Measurements from ENCODE around the gene EVC2. TPM values are rescaled to one million over a fixed set of nuclear protein-coding genes. Genes with fewer than 3 reads are reported as not detected.

Gene EVC2
- total and polyA plus RNA-seq, 4 experiments from 2014 or later, result 0.31 to 3.3 (median 2.0) TPM

DNA sequence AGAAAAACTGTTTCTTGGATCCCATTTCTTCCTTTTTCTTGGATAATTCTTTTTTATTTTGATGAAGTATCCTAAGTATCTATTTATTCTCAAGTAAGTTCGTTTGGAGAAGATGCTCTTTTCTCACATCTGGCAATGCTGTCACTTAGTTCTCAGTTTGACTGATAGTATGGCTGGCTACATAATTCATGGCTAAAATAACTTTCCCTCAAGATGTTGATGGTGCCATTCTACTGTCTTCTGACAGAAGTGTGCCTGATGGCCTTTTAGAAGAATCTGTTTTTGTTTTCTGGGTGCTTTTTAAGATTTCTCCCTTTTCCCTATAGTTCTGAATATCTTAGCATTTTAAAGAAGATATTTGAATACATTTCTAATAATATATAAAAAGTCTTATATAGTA, 41.6 kb downstream of the EVC2 start:
- Mint-ChIP-seq H3K4me1 (no peaks in the 10 kb centered on the region), H3K27me3 (no peaks in the 10 kb centered on the region), H3K9me3 (peaks cover 2 to 29% (median 14%) of the 10 kb centered on the region in 8 donors), H3K36me3 (peaks cover 4 to 16% of the 10 kb centered on the region in 2 donors), H3K4me3 (no peak overlapping the region), H3K27ac (no peak overlapping the region)
- H3K4me3 ChIP-seq (ENCODE audit: low read length in 2 of 2), result no peak overlapping the region
- no peaks in the 10 kb centered on the region for H3K27me3 ChIP-seq (ENCODE audit: insufficient read depth, low read length)
- intact Hi-C loops (cut with micrococcal nuclease), result no loop called here
- ChIA-PET POLR2A (ENCODE audit: partially characterized antibody) (no interaction called here), CTCF (ENCODE audit: partially characterized antibody) (no interaction called here)
- H3K36me3 ChIP-seq (ENCODE audit: insufficient read depth, low read length), result no peaks in the 10 kb centered on the region
- no peak overlapping the region for H3K27ac ChIP-seq (ENCODE audit: low read depth, low read length)
- no peaks in the 10 kb centered on the region for H3K4me1 ChIP-seq (ENCODE audit: insufficient read depth, low read length)
- DNase-seq, result no peak
- H3K9me3 ChIP-seq (ENCODE audit: control insufficient read depth in 1 of 2, low read length in 2 of 2), result no peaks in the 10 kb centered on the region

- no peak overlapping the region for H3K27ac ChIP-seq (ENCODE audit: low read depth, low read length)
- CTCF ChIA-PET (ENCODE audit: partially characterized antibody), result no interaction called here
- intact Hi-C loops (cut with micrococcal nuclease), result no loop called here
- no peak for DNase-seq
- POLR2A ChIA-PET (ENCODE audit: partially characterized antibody), result no interaction called here
- Mint-ChIP-seq H3K36me3 (peaks cover 4 to 24% of the 10 kb centered on the region in 2 donors), H3K9me3 (peaks cover 2 to 42% (median 16%) of the 10 kb centered on the region in 8 donors), H3K27me3 (no peaks in the 10 kb centered on the region), H3K4me1 (no peaks in the 10 kb centered on the region), H3K4me3 (no peak overlapping the region), H3K27ac (no peak overlapping the region)
- H3K36me3 ChIP-seq (ENCODE audit: insufficient read depth, low read length), result no peaks in the 10 kb centered on the region
- H3K27me3 ChIP-seq (ENCODE audit: insufficient read depth, low read length), result no peaks in the 10 kb centered on the region
- no peaks in the 10 kb centered on the region for H3K9me3 ChIP-seq (ENCODE audit: control insufficient read depth in 1 of 2, low read length in 2 of 2)
- no peaks in the 10 kb centered on the region for H3K4me1 ChIP-seq (ENCODE audit: insufficient read depth, low read length)
- H3K4me3 ChIP-seq (ENCODE audit: low read length in 2 of 2), result no peak overlapping the region
Observed at GRCh38 chr4:5664778-5665177, 43.6 kb downstream of the EVC2 start.

GRCh38 chr4:5662555-5662954, 45.8 kb downstream of the EVC2 start:
- no peaks in the 10 kb centered on the region for H3K9me3 ChIP-seq (ENCODE audit: control insufficient read depth in 1 of 2, low read length in 2 of 2)
- no peaks in the 10 kb centered on the region for H3K36me3 ChIP-seq (ENCODE audit: insufficient read depth, low read length)
- no peaks in the 10 kb centered on the region for H3K27me3 ChIP-seq (ENCODE audit: insufficient read depth, low read length)
- intact Hi-C loops (cut with micrococcal nuclease), result no loop called here
- DNase-seq, result no peak
- CTCF ChIA-PET (ENCODE audit: partially characterized antibody), result no interaction called here
- no peak overlapping the region for H3K4me3 Mint-ChIP-seq
- H3K4me3 ChIP-seq (ENCODE audit: low read length in 2 of 2), result no peak overlapping the region
- no peak overlapping the region for H3K27ac ChIP-seq (ENCODE audit: low read depth, low read length)
- H3K4me1 Mint-ChIP-seq, result no peaks in the 10 kb centered on the region
- H3K27ac Mint-ChIP-seq, result no peak overlapping the region
- no peaks in the 10 kb centered on the region for H3K27me3 Mint-ChIP-seq
- peaks cover 2 to 38% (median 14%) of the 10 kb centered on the region in 8 donors for H3K9me3 Mint-ChIP-seq
- H3K4me1 ChIP-seq (ENCODE audit: insufficient read depth, low read length), result no peaks in the 10 kb centered on the region
- POLR2A ChIA-PET (ENCODE audit: partially characterized antibody), result no interaction called here
- peaks cover 6 to 24% of the 10 kb centered on the region in 2 donors for H3K36me3 Mint-ChIP-seq

- Mint-ChIP-seq H3K4me1 (no peaks in the 10 kb centered on the region), H3K27me3 (no peaks in the 10 kb centered on the region), H3K4me3 (no peak overlapping the region), H3K9me3 (peaks cover 2 to 32% (median 8%) of the 10 kb centered on the region in 8 donors), H3K36me3 (peaks cover 8 to 24% of the 10 kb centered on the region in 2 donors), H3K27ac (no peak overlapping the region)
- Histone ChIP-seq H3K36me3 (ENCODE audit: insufficient read depth, low read length) (no peaks in the 10 kb centered on the region), H3K9me3 (ENCODE audit: control insufficient read depth in 1 of 2, low read length in 2 of 2) (no peaks in the 10 kb centered on the region), H3K27ac (ENCODE audit: low read depth, low read length) (no peak overlapping the region), H3K4me3 (ENCODE audit: low read length in 2 of 2) (no peak overlapping the region), H3K4me1 (ENCODE audit: insufficient read depth, low read length) (no peaks in the 10 kb centered on the region), H3K27me3 (ENCODE audit: insufficient read depth, low read length) (no peaks in the 10 kb centered on the region)
- intact Hi-C loops (cut with micrococcal nuclease), result no loop called here
- CTCF ChIA-PET (ENCODE audit: partially characterized antibody), result no interaction called here
- DNase-seq, result no peak
- POLR2A ChIA-PET (ENCODE audit: partially characterized antibody), result no interaction called here
Observed at GRCh38 chr4:5661237-5661636, 47.1 kb downstream of the EVC2 start.

GRCh38 chr4:5660185-5660584, 48.2 kb downstream of the EVC2 start:
- no peak for DNase-seq
- intact Hi-C loops (cut with micrococcal nuclease), result no loop called here
- H3K4me1 ChIP-seq (ENCODE audit: insufficient read depth, low read length), result no peaks in the 10 kb centered on the region
- POLR2A ChIA-PET (ENCODE audit: partially characterized antibody), result no interaction called here
- H3K36me3 ChIP-seq (ENCODE audit: insufficient read depth, low read length), result no peaks in the 10 kb centered on the region
- CTCF ChIA-PET (ENCODE audit: partially characterized antibody), result no interaction called here
- no peak overlapping the region for H3K4me3 ChIP-seq (ENCODE audit: low read length in 2 of 2)
- H3K27me3 Mint-ChIP-seq, result no peaks in the 10 kb centered on the region
- H3K36me3 Mint-ChIP-seq, result peaks cover 9 to 22% of the 10 kb centered on the region in 2 donors
- no peaks in the 10 kb centered on the region for H3K4me1 Mint-ChIP-seq
- no peak overlapping the region for H3K4me3 Mint-ChIP-seq
- H3K27ac ChIP-seq (ENCODE audit: low read depth, low read length), result no peak overlapping the region
- no peak overlapping the region for H3K27ac Mint-ChIP-seq
- H3K27me3 ChIP-seq (ENCODE audit: insufficient read depth, low read length), result no peaks in the 10 kb centered on the region
- H3K9me3 Mint-ChIP-seq, result peaks cover 2 to 25% (median 8%) of the 10 kb centered on the region in 8 donors
- no peaks in the 10 kb centered on the region for H3K9me3 ChIP-seq (ENCODE audit: control insufficient read depth in 1 of 2, low read length in 2 of 2)

DNA sequence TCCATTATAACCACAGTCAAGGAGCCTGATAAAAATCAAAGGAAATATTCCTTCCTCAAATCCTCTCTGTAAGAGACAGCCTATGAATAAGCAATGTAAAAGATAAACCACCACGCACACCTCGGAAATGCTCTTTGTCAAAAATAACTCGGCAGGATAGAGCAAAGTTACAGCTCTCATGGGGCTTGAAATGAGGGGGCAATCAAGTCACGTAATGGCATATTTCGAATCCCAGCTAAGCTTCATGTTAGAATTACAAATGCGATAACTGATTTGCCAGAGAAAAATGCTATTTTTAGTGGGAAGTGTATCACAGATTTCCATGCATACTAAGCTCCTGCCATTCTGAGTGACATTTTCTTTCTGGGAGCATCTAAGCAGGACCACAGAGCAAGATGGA, 49.4 kb downstream of the EVC2 start:
- Histone ChIP-seq H3K36me3 (ENCODE audit: insufficient read depth, low read length) (no peaks in the 10 kb centered on the region), H3K27ac (ENCODE audit: low read depth, low read length) (no peak overlapping the region), H3K27me3 (ENCODE audit: insufficient read depth, low read length) (no peaks in the 10 kb centered on the region), H3K4me3 (ENCODE audit: low read length in 2 of 2) (no peak overlapping the region), H3K9me3 (ENCODE audit: control insufficient read depth in 1 of 2, low read length in 2 of 2) (no peaks in the 10 kb centered on the region), H3K4me1 (ENCODE audit: insufficient read depth, low read length) (no peaks in the 10 kb centered on the region)
- H3K27me3 Mint-ChIP-seq, result no peaks in the 10 kb centered on the region
- no peak overlapping the region for H3K4me3 Mint-ChIP-seq
- no peak overlapping the region for H3K27ac Mint-ChIP-seq
- DNase-seq, result no peak
- H3K9me3 Mint-ChIP-seq, result peaks cover 2 to 24% (median 8%) of the 10 kb centered on the region in 8 donors
- H3K4me1 Mint-ChIP-seq, result no peaks in the 10 kb centered on the region
- CTCF ChIA-PET (ENCODE audit: partially characterized antibody), result interaction anchor here (0.6 to 0.7 kb wide), 2 partner anchors 37 to 60 kb away, joined by 3 read pairs; no protein-coding TSS in a partner anchor
- POLR2A ChIA-PET (ENCODE audit: partially characterized antibody), result no interaction called here
- intact Hi-C loops (cut with micrococcal nuclease), result no loop called here
- peaks cover 7 to 17% of the 10 kb centered on the region in 2 donors for H3K36me3 Mint-ChIP-seq

GRCh38 chr4:5656415-5656814, 51.9 kb downstream of the EVC2 start:
- Mint-ChIP-seq H3K27me3 (no peaks in the 10 kb centered on the region), H3K4me1 (no peaks in the 10 kb centered on the region), H3K36me3 (peaks cover 5 to 7% of the 10 kb centered on the region in 2 donors), H3K27ac (no peak overlapping the region), H3K4me3 (no peak overlapping the region), H3K9me3 (peaks cover 0 to 16% (median 2%) of the 10 kb centered on the region in 8 donors)
- CTCF ChIA-PET (ENCODE audit: partially characterized antibody), result no interaction called here
- Histone ChIP-seq H3K4me3 (ENCODE audit: low read length in 2 of 2) (no peak overlapping the region), H3K9me3 (ENCODE audit: control insufficient read depth in 1 of 2, low read length in 2 of 2) (no peaks in the 10 kb centered on the region), H3K27ac (ENCODE audit: low read depth, low read length) (no peak overlapping the region), H3K36me3 (ENCODE audit: insufficient read depth, low read length) (no peaks in the 10 kb centered on the region), H3K27me3 (ENCODE audit: insufficient read depth, low read length) (no peaks in the 10 kb centered on the region), H3K4me1 (ENCODE audit: insufficient read depth, low read length) (no peaks in the 10 kb centered on the region)
- intact Hi-C loops (cut with micrococcal nuclease), result no loop called here
- no peak for DNase-seq
- POLR2A ChIA-PET (ENCODE audit: partially characterized antibody), result no interaction called here

- H3K9me3 ChIP-seq (ENCODE audit: control insufficient read depth in 1 of 2, low read length in 2 of 2), result no peaks in the 10 kb centered on the region
- Mint-ChIP-seq H3K4me3 (no peak overlapping the region), H3K4me1 (no peaks in the 10 kb centered on the region), H3K27ac (no peak overlapping the region), H3K27me3 (no peaks in the 10 kb centered on the region), H3K36me3 (peaks cover 0 to 5% of the 10 kb centered on the region in 2 donors), H3K9me3 (peaks cover 0 to 4% (median under 1%) of the 10 kb centered on the region in 8 donors)
- no peaks in the 10 kb centered on the region for H3K4me1 ChIP-seq (ENCODE audit: insufficient read depth, low read length)
- no peak overlapping the region for H3K27ac ChIP-seq (ENCODE audit: low read depth, low read length)
- H3K36me3 ChIP-seq (ENCODE audit: insufficient read depth, low read length), result no peaks in the 10 kb centered on the region
- DNase-seq, result no peak
- no peaks in the 10 kb centered on the region for H3K27me3 ChIP-seq (ENCODE audit: insufficient read depth, low read length)
- ChIA-PET CTCF (ENCODE audit: partially characterized antibody) (no interaction called here), POLR2A (ENCODE audit: partially characterized antibody) (no interaction called here)
- intact Hi-C loops (cut with micrococcal nuclease), result no loop called here
- H3K4me3 ChIP-seq (ENCODE audit: low read length in 2 of 2), result no peak overlapping the region
Observed at GRCh38 chr4:5654791-5655190, 53.6 kb downstream of the EVC2 start.

Data from CD4-positive, alpha-beta memory T cell (primary cell).